AG04449 (cell line): ENCODE measurements around the gene FAM234A.

Experiments used
- CTCF ChIA-PET: fragments of 350-600 bp; formaldehyde crosslinking; extraction: SDS; loops from one replicate; lab custom pipeline; 2021; ENCODE audit warnings: antibody characterized with exemption; lab: Yijun Ruan, JAX
- POLR2A ChIA-PET: fragments of 400-600, 350-600 bp; formaldehyde crosslinking; extraction: SDS; loops from one replicate; lab custom pipeline; 2020; ENCODE audit warnings: antibody characterized with exemption, inconsistent platforms; lab: Yijun Ruan, JAX
- DNase-seq: peaks from one replicate; pipeline ENCODE4 v3.0.0-alpha.2; 2010; ENCODE audit warnings: low read depth, low spot score
- H3K4me3 ChIP-seq: 2 replicates; pipeline ENCODE4 v1.5.1; 2011; ENCODE audit warnings: low read depth, mild to moderate bottlenecking, control low read depth, low read length
- TF ChIP-seq, protein P1 (sequence below): IDR thresholded peaks from one replicate; pipeline ENCODE4 v1.5.1; 2011; ENCODE audit warnings: mild to moderate bottlenecking, moderate library complexity, low read length, control low read depth, inconsistent platforms; ENCODE audit not compliant: insufficient read depth; ENCODE audit errors: missing control alignments

The FAM234A gene

DNA sequence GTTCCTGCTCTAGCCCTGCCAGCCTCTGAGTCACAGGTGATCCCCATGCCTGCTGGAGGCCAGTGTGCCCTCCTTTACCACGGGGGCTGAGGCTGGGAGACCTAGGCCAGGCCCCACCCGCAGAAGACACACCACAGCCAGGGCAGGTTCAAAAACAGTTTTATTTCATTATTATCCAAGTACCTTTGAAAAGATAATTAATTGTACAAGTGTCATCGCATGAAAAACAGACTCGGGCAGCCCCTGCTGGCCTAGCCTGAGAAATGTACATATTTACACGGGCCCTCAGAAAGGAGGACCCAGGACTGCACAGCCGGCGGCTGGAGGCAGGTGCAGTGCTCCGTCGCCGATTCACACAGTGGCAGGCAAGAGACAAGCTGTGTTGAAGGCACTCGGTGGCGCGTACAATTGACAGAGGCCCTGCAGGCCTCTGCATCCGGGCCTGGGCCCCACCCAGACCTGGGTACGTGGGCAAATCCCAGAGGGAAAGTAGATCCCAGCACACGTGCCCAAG lies 52.7 kb downstream of the FAM234A start:
- DNase-seq = no peak
- no peak overlapping the region for H3K4me3 ChIP-seq
- ChIA-PET POLR2A (no interaction called here), CTCF (no interaction called here)
- TF ChIP-seq, protein P1, sequence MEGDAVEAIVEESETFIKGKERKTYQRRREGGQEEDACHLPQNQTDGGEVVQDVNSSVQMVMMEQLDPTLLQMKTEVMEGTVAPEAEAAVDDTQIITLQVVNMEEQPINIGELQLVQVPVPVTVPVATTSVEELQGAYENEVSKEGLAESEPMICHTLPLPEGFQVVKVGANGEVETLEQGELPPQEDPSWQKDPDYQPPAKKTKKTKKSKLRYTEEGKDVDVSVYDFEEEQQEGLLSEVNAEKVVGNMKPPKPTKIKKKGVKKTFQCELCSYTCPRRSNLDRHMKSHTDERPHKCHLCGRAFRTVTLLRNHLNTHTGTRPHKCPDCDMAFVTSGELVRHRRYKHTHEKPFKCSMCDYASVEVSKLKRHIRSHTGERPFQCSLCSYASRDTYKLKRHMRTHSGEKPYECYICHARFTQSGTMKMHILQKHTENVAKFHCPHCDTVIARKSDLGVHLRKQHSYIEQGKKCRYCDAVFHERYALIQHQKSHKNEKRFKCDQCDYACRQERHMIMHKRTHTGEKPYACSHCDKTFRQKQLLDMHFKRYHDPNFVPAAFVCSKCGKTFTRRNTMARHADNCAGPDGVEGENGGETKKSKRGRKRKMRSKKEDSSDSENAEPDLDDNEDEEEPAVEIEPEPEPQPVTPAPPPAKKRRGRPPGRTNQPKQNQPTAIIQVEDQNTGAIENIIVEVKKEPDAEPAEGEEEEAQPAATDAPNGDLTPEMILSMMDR = no peak

DNA sequence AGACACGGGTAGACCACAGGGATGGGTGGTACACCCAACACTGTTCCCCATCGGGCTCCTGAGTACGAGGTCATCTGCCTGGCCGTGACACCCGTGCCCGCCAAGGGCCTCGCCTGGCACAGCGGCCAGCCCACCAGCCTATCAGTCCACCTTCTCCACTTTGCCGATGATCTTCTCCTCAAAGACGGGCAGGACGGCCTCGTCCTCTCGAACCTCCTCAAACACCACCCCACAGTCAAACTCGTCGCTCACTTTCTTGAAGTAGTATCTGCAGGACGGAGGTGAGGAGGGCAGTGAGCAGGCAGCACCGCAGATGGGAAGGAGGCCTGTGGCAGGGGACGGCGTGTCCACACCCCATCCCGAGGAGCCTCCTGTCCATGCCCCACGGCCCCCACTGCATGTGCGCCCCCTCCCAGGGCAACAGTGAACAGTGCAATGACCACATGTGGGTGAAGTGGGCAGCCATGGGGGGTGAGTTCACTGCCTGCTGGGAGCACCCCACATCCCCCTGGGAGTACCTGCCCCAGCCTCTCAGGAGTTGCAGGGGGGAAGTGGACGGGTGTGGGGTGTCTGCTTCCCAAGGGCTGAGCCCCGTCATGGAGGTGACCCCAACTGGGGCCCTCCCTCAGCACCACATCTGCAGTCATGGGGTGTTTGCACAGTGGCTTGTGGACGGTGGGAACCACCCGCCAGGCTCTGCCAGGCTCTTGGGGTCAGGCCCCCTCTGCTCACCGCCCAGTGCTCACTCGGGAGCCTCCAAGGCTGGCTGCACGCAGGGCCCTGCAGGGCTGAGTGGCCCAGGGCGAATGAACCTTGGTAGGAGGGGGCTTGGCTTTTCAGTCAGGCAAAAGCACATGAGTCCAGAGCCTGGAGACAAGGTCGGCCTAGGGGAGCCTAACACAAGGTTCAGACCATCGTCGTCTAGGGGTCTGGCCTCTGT lies 53.6 kb downstream of the FAM234A start:
- H3K4me3 ChIP-seq = no peak overlapping the region
- ChIA-PET POLR2A (no interaction called here), CTCF (no interaction called here)
- DNase-seq = no peak
- TF ChIP-seq, protein P1 = no peak

DNA sequence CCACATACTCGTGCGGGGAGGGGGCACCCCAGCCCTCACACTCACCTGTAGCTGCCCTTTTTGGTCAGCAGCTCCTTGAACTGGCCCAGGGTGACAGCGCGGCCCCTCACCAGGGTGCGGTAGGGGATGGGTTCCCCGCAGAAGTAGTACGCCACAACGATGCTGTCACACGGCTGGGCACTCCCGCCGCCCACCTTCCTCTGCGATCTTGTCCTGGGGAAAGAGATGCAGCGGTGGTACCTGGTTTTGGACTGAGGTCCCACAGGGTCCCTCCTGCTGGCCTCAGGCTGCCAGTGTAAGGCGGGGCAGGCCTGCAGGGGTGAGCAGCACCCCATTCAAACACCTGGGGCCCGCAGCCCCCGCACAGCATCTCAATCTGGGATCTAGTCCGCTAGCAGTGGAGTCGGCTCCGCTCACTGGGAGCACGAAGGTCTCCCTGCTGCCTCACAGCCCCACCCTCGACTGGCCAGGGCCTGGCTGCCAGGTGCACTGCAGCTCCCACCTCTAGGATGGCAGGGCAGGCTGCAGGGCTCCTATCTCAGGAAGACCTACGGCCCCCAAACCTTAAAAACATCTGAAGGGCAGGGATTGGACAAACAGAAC lies 54.9 kb downstream of the FAM234A start:
- TF ChIP-seq, protein P1 = no peak
- ChIA-PET POLR2A (no interaction called here), CTCF (no interaction called here)
- no peak overlapping the region for H3K4me3 ChIP-seq
- no peak for DNase-seq

DNA sequence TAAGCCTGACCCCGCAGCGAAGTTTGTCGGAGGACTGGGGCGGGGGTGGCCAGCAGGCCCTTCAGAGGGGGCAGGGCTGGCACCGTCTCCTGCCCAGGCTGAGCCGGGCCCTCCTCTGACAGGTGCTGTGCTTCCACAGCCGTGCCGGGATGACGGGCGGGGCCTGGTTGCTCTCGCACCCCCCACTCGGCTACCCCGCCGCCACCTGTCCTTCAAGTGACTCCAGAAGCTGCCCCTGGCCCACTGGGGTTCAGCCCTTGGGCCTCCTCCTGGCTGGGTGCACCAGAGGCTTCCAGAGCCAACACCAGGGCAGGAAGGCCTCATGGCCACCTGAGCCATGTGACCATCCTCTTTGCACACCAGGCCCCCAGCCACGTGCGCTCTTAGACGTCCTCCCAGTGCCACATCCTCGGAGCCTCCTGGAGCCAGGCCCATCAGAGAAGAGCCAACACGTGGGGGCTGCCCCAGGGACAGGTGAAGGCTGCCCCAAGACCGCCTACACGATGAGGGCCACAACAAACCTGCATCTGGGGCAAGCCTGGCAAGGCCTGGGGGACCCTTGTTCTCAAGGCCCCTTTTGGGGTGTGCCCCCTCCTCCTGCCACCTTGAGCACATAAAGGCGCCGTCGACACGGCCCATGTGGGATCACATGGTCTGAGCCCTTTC lies 55.5 kb downstream of the FAM234A start:
- no peak for DNase-seq
- no peak overlapping the region for H3K4me3 ChIP-seq
- ChIA-PET POLR2A (no interaction called here), CTCF (no interaction called here)
- TF ChIP-seq, protein P1 = no peak

DNA sequence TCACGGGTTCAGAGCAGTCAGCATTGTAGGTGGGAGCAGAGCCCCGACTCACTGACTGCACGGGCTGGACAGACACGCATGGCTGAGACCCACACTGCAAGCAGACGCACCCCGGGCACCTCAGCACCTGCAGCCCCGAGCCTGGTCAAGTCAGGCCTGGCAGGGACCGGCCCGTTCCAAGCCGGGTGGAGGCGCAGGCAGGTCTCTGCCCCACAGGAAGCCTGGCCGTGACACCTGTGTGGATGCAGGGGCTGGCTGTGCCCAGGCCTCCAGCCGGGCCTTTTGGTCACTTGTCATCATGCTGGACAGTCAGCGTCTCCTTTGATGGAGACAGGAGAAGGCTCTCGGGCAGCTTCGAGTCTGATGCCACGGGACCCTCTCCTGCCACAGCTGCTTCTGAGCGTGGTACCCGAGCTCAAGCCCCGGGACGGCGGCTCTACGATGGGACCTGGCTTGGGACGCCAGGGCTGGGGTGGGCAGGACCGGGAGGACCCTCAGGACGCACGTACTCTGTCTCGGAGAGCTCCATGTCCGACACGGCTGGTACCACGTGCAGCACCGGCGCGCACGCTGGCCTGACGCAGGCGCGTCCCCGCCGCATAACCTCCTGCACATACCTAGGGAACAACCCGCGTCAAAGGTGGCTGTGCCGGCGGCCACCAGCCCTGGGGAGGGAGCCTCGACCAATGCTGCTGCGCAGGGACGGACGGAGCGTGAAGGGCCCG lies 56.2 kb downstream of the FAM234A start:
- TF ChIP-seq, protein P1 = no peak
- ChIA-PET CTCF (no interaction called here), POLR2A (no interaction called here)
- H3K4me3 ChIP-seq = no peak overlapping the region
- no peak for DNase-seq
